GM15510 (cell line): ENCODE measurements around the gene RBM44.

Experiments used
- POLR2A ChIP-seq: IDR thresholded peaks from 3 replicates; pipeline ENCODE4 v1.6.1; 2011; ENCODE audit warnings: borderline replicate concordance; ENCODE audit not compliant: insufficient read length; ENCODE audit errors: extremely low read depth

RBM44 gene, protein sequence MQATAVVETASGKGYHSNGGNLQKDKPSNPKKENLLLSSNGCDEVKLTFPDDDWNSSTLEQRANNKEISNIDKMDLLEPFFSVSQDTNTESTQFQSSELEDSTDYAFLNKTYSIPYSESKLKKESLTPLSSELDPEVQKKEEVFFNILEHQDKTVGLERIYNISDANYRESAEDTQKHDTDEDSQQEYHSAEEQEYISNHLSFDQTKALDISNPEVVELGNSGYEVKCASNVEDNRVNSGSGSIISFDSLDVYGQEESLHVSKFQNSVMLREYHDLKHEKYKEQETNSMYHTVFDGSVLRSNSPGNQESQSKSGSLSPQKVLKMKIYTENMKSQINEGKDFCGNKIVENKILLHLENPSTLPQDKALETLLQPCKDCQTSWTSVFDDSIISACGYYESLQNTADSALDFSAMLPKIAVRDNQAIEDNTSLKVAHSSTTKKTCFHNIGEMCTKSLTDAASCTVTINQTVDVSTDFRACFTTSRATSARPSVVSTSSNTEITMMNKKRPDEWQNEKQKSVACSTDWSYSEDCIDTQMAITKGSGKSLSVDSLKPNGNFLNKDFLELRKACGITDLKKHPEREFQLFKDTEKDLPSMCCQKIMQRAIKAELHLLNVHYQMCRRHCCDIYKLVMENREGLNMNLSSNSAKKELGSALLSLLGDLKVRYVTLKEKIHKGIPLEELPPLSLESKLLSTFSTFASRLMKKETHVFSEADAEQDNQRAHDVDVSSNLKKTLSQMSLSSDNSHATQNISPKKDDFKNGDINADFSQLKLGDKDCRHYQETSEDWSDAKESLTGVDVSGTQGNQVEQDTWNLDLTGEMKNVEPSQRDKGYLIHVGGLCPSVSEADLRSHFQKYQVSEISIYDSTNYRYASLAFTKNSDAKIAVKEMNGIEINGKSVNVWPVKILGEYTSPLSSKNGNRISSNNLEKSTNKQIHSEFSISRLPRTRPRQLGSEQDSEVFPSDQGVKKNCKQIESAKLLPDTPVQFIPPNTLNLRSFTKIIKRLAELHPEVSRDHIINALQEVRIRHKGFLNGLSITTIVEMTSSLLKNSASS

DNA sequence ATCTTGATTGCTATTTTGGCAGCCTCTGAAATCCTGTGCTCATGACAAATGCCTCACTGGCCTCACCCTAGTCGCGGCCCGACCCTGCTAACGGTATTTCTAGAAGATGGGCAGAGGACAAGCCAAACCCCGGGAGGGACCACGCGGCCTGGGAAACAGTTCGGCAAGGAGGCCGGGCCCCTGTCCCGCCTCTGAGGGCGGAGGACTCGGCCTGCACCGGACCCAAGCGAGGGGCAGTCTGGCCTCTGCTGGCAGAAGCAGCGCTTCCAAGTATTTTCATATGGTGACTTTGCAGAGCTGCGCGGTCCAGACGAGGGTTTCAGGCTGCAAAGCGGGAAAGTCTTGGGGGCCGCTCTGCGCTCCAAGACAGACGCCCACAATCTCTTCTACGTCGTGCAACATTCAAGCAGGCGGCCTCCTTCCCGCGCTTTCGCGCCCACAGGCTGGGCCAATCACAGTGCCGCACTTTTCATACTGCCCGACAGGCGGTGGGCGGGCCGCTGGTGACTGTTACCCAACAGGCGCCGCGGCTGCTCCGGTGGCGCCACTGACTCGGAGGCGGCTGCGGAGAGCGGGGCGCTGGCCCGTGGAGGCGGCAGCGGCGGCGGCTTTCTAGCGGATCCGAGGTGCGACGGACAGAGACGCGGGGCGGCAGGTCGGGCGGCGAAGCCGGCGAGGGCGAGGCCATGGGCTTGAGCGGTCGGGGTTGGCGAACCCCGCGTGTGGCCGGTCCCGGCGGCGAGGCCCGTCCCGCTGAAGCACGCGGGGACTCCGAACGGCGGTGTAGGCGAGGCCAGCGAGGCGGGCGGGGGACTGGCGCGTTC is at the start of gene RBM44:
RBM44 (plus strand) TSS at position 544 of the 824 bp plus-strand sequence. CDS start 14,831 bp downstream, outside the sequence.
- no peak for TF ChIP-seq POLR2A

DNA sequence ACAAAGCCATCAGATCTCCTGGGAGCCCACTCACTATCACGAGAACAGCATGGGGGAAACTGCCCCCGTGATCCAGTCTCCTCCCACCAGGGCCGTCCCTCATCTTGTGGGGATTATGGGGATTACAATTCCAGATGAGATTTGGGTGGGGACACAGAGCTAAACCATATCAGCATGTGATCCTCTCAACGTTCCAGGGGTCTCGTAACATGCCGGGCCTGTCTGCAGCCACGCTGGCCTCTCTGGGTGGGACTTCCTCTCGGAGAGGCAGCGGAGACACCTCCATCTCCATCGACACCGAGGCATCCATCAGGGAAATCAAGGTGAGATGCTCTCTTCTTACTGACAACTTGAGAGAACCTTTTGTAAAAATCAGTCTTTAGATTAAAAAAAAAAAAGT is 49.6 kb upstream of the RBM44 start:
- TF ChIP-seq POLR2A = no peak

DNA sequence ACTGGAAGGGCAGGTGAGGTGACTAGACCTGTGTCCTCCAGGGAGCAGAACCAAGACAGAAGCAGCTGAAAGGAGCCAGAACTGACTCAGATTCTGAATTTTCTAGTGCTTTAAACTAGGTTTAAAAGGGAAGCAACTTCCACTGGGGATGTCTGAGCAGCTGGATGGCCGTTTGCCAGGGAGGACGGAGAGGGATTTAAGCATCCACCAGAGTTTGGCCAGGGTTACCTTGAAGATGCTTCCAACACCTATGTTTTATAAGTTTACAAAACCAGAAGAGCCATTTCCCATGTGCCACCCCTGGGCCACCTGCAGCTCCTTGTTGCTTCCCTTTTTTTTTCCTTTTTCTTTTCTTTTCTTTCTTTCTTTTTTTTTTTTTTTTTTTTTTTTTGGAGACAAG is 48.6 kb upstream of the RBM44 start:
- no peak for TF ChIP-seq POLR2A

DNA sequence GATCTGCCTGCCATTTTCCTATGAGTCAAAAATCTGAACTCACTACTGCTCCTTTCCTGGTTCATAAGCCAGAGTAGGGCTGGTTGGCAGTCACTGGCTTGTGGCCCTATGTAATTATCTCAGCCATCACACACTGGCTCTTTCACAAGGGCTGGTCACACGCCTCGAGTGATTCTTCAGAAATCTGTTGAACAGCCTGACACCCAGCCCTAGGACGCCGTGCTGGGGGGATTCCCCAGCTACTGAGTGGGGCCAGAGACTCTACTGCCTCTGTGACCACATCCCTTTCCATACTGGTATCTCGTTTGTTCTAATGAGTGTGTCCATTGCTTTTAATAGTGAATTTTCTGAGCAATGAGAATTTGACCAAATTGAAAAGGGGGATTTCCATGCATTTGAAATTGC is 45.8 kb upstream of the RBM44 start:
- TF ChIP-seq POLR2A = no peak

DNA sequence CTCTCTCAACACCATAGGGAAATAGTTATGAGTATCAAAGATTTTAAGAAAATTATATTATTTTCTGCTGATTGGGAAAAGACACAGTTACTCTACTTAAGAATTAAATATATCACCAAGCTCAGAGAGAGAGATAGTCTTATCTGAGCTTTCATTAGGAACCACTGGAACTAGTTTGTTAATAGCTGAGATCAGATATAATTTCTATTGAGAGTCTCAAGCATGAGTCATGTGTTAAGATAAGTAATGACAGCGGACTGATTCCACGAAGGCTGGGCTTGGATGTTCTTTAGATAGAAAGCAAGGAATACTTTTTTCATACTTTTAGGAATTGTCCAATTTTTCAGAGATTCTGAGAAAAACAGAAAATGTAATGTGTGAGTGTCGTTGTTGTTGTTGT is 44.4 kb upstream of the RBM44 start:
- no peak for TF ChIP-seq POLR2A

DNA sequence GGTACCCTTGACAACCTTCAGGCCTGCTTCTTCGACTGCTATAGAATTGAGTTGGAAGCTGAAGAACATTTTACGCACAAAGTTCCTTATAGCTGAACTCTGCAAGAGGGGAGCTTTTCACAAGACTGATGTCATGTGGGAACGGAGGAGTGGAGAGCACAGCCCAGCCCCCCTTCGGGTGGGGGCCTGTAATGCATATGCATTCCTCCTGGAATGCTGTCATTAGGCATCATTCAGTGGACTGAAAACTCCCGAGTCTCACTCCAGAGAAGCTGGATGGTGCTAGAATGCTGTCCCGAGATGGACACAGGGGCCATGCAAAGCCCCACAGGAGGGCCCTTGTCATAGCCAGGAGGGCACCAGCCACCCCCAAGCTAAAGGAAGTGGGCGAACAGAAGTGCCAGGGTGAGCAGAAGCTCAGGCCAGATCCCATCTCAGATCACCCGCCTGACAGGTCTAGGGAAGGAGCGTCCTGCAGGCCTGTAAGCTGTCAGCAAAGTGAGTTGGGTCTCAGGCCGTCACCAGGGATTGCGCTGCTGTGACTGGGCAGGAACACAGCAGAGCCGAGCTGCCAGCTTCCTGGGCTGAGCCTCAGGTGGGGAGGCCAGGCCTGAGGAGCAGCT is 43.8 kb upstream of the RBM44 start:
- TF ChIP-seq POLR2A = no peak

DNA sequence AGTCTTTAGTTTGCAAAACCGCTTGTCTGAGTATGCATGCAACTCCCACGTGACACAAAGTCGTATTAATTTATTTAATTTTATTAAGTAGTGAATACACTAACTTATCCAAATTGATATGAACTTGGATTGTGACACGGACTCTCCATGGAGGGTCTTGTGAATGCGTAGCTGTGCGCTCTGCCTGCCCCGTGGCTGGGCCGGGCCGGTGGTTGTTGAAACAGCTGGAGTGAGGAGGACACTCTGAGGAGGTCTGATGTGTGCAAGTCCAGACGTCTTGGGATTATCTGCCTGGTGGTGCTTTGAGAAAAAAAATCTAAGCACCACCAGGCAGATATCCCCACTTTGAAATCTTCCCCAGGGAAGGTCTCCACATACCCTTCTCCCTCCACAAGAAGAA is 41.0 kb upstream of the RBM44 start:
- TF ChIP-seq POLR2A = no peak

DNA sequence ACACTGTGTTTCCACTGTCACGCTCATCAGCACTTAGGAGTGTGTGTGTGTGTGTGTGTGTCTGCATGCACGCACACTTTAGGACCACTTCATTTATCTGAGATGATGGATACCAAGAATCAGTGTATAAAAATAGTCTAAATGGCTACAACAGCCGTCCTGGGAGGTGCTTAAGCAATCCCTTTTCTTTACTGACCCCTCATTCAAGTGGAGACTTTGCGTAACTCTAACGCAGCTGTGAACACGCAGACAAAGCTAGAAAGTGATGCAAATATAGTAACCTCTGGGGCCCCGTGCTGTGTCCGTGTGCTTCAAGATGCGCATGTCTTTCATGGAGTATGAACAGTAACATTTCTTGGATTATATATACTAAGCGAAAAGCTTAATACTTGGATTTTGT is 40.4 kb upstream of the RBM44 start:
- TF ChIP-seq POLR2A = no peak

DNA sequence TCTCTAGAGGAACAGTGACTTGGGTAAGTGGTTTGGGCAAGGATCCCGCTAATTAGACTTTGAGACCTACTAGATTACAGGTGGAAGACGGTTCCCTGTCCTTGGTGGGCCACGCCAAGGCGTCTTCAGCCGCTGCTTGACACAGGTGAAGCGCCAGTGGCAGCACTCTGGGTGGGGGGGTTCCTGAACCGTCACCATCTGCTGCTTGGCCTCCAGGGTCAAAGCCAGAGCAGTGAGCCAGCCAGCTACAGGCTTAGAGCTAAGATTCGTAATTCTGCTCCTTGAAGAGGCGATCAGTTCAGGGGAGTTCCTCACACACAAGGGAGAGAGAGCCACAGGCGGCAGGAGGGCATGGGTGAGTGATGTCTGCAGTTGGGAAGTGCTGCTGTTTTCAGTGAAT is 39.4 kb upstream of the RBM44 start:
- TF ChIP-seq POLR2A = no peak

DNA sequence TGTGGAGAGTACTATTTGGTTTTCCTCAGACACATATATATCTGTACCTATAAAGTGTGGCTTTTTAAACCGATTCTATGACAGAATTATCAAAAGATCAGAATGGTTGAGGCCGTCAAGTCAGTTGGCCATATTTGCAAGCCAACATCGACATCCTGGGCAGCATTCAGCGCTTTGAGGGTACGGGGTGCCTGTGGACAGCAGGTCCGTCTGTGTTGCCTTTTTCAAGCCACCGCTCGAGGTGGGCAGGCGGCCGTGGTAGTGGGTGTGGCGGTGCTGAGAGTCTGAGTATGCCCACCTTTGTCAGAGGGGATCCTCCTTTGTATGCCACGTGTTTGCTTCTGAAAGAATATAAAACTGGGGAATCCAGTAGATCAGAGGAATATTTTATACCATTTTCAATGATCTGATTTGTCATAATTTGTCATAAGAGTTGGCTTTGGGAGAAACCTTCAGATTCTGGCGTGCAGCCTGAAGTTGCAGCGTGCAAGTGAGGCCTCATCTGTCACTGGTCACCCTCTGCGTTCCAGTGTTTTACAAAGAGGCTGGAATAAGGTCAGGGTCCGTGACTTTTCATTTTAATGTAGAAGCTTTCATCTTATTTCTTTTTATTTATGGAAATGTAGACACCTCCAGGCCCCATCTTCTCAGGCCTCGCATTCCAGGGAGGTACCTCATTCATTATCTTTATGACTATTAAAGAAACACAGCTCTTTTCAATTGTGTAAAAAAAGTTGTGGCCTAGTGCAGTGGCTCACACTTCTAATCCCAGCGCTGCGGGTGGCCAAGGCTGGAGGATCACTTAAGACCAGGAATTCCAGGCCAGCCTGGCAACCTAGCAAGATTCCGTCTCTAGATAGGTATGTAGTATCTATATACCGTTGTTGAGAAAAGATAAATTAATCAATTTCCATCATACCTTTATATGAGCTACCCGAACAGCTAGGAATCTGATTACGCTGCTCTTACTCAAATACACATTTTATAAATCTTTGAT is 37.8 kb upstream of the RBM44 start:
- TF ChIP-seq POLR2A = no peak

DNA sequence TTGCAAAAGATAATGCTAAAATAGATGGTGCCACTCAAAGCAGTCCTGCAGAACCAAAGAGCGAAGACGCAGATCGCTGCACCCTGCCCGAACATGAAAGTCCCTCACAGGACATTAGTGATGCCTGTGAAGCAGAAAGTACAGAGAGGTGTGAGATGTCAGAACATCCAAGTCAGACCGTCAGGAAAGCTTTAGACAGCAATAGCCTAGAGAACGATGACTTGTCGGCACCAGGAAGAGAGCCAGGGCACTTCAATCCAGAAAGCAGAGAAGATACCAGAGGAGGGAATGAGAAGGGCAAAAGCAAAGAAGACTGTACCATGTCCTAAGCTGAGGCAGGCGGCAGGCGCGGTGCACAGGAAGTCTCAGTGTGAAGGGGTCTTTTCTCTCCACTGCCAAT is 34.8 kb upstream of the RBM44 start:
- TF ChIP-seq POLR2A = no peak

DNA sequence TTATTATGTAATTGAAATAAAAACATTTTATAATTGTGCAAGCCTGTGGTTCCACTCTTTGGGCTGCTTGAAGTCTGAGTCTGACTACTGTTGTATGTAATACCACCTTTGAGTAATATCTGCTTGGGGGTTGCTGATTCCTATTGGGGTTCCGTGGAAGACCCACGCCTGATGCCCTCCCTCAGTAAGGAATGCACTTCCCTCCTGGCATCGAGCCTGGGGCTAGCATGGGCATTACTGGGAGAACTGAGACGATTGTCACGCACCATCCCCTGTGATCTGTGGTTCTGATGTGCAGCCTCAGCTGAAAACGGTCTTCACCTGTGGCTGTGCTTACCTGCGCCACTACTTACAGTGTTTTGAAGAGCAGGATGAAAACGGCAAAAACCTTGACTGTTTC is 32.7 kb upstream of the RBM44 start:
- TF ChIP-seq POLR2A = no peak

DNA sequence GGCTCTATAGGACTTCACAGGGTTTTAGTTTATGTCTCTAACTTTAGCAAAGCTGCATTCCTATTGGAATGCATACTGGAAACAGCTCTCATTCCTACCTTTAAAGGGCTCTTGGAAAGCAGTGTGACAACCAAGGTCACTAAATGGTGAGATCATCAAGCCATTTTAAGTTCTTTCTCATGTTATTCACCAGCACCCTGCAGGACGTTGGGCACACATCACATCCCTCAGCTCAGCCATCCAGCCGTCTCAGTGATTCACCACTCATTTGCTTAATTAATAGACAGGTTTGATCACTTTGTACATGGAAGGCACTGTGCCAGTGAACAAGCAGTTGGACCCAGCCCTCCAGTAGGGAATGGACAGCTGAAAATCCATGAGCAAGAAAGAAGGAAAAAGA is 32.2 kb upstream of the RBM44 start:
- no peak for TF ChIP-seq POLR2A
